ENCODE measurements around the gene FOXRED2.

FOXRED2 gene

DNA sequence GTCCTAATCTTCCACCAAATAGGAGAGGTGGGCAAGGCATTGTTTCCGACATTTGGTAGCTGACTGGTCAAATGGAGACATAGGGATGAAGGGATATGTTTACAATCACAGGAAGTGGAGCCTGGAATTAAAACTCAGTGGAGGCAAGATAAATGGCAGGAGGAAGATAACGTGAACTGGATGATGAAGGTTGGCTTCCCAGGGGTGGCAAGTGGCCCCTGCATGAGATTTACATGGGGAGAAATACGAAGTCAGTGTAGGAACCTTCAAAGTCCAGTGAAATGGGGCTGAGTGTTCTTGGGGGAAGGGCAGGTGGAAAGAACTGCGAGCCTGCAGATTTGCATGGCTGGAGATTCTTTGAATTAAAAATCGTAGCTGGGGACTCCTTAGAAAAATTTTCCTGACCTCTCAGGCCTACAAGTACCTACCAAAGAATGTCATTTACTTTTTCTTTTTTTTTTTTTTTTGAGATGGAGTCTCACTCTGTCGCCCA lies 724 bp upstream of the FOXRED2 start:
- no peak overlapping the region for H2BK5ac ChIP-seq (ENCODE audit: low read length)

DNA sequence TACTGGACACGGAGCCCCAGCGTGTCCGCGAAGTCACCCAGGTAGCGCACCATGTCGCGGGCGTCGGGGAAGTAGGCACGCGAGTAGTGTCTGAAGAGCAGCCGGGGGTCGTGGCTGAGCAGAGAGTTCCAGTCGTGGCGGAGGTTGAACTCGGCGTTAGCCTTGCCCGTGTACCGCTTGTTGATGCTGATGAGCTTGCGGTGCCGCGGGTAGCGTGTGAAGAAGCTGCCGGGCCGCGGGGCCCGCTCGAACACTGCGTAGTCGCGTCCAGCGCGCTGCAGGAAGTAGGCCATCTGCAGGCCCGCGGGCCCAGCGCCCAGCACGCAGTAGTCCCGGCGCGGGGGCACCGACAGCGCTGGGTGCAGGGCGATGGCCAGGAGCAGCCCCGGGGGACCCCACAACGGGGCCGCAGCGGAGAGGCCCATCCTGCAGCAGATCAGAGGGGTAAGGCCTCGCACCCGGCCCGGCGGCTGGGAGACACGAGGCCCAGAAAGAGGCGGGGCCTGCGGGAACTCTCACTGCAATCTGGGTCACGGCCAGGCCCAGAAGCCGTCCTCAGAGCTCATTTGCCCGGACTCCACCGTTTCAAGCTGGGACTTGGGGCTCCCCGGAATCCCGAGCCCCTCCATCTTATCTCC lies 723 bp downstream of the FOXRED2 start:
- no peak overlapping the region for H3K4ac ChIP-seq (ENCODE audit: low read depth, low read length)
- no peak overlapping the region for H2AK5ac ChIP-seq (ENCODE audit: low read length)
- peak overlapping the region; percentile 41 for H3K9ac ChIP-seq (ENCODE audit: low read length)
- no CpG with 5 or more reads among the region's 60 CpGs for WGBS (ENCODE audit: extremely low coverage, insufficient coverage, low lambda C conversion rate)
- no peaks in the 10 kb centered on the region for H3K4me1 ChIP-seq (ENCODE audit: control insufficient read depth, low read depth, low read length)
- no peak overlapping the region for H3K27ac ChIP-seq (ENCODE audit: low read depth, low read length)
- H4K8ac ChIP-seq (ENCODE audit: low read depth, low read length) = no peak overlapping the region
- no peaks in the 10 kb centered on the region for H3K27me3 ChIP-seq (ENCODE audit: insufficient read depth, low read length, poor library complexity)
- DNase-seq = no peak
- no peak overlapping the region for H2BK15ac ChIP-seq (replicated peaks; ENCODE audit: low read depth)
- H4K5ac ChIP-seq (ENCODE audit: low read length) = peak overlapping the region; percentile 87
- H3K79me1 ChIP-seq (ENCODE audit: low read length) = no peaks in the 10 kb centered on the region
- H3K4me2 ChIP-seq (ENCODE audit: low read length) = no peak overlapping the region
- no peak overlapping the region for H2BK120ac ChIP-seq (ENCODE audit: low read depth, low read length)
- H3K36me3 ChIP-seq (ENCODE audit: control insufficient read depth, insufficient read depth, low read length) = peaks cover 8% of the 10 kb centered on the region
- H3K79me2 ChIP-seq (ENCODE audit: control insufficient read depth, insufficient read depth, low read length) = no peaks in the 10 kb centered on the region
- H3K4me3 ChIP-seq (ENCODE audit: low read length) = no peak overlapping the region
- H2BK5ac ChIP-seq (ENCODE audit: low read length) = no peak overlapping the region
- no peak overlapping the region for H3K23ac ChIP-seq (ENCODE audit: low read length)
- H3K56ac ChIP-seq (ENCODE audit: low read length) = peak overlapping the region; percentile 71
- H3K18ac ChIP-seq (ENCODE audit: low read length) = peak overlapping the region; percentile 19

More for the DNA sequence above, 724 bp upstream of the FOXRED2 start:
- no peak overlapping the region for H3K27ac ChIP-seq (ENCODE audit: low read depth, low read length)
- no peaks in the 10 kb centered on the region for H3K27me3 ChIP-seq (ENCODE audit: insufficient read depth, low read length, poor library complexity)
- H3K4me1 ChIP-seq (ENCODE audit: control insufficient read depth, low read depth, low read length) = no peaks in the 10 kb centered on the region
- no CpG with 5 or more reads among the region's 6 CpGs for WGBS (ENCODE audit: extremely low coverage, insufficient coverage, low lambda C conversion rate)
- H3K18ac ChIP-seq (ENCODE audit: low read length) = no peak overlapping the region
- H4K5ac ChIP-seq (ENCODE audit: low read length) = no peak overlapping the region
- no peak overlapping the region for H3K4me3 ChIP-seq (ENCODE audit: low read length)
- H3K56ac ChIP-seq (ENCODE audit: low read length) = no peak overlapping the region
- H2AK5ac ChIP-seq (ENCODE audit: low read length) = no peak overlapping the region
- H3K36me3 ChIP-seq (ENCODE audit: control insufficient read depth, insufficient read depth, low read length) = peaks cover 13% of the 10 kb centered on the region
- no peak overlapping the region for H3K4me2 ChIP-seq (ENCODE audit: low read length)
- no peaks in the 10 kb centered on the region for H3K79me1 ChIP-seq (ENCODE audit: low read length)
- no peak overlapping the region for H4K8ac ChIP-seq (ENCODE audit: low read depth, low read length)
- H3K4ac ChIP-seq (ENCODE audit: low read depth, low read length) = no peak overlapping the region
- no peaks in the 10 kb centered on the region for H3K79me2 ChIP-seq (ENCODE audit: control insufficient read depth, insufficient read depth, low read length)
- no peak overlapping the region for H2BK120ac ChIP-seq (ENCODE audit: low read depth, low read length)
- H3K9ac ChIP-seq (ENCODE audit: low read length) = no peak overlapping the region
- no peak overlapping the region for H3K23ac ChIP-seq (ENCODE audit: low read length)
- H2BK15ac ChIP-seq (replicated peaks; ENCODE audit: low read depth) = no peak overlapping the region
- peak; percentile 72 for DNase-seq

DNA sequence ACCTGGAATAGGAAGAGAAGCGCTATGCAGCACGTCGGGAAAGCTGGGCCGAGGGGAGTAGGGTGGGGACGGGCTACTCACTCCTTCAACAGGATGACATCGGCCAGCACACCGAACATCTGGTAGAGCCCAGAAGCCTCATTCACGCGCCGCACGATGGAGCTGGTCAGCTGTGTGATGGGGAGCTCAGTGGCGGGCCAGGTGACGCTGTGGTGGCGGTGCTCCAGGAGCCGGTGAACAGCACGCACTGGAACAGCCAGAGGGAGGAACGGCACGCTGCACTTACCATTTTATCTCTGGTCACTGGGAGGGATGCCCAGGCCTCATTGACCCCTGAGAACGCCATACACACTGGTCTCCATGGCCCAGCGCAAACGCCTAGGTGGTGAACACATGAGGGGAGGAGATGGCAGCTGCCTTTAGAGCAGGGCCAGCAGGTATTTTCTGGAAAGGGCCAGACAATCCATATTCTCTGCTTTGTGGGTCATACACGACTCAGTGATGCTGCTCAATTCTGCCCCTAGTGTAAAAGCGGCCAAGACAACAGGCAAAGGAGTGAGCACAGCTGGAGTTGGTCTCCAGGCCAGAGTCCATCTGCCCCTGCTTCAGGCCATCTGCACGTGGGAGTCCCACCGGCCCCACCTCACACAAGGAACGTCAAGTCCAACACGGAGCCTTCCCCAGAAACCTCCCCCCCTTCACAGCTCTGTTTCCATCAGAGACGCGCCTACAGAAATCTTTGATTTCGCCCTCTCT lies 8.8 kb downstream of the FOXRED2 start:
- Histone ChIP-seq H4K8ac (ENCODE audit: low read depth, low read length) (no peak overlapping the region), H3K4me3 (ENCODE audit: low read length) (no peak overlapping the region), H2AK5ac (ENCODE audit: low read length) (no peak overlapping the region), H4K5ac (ENCODE audit: low read length) (no peak overlapping the region), H3K4me1 (ENCODE audit: control insufficient read depth, low read depth, low read length) (no peaks in the 10 kb centered on the region), H3K36me3 (ENCODE audit: control insufficient read depth, insufficient read depth, low read length) (no peaks in the 10 kb centered on the region), H2BK120ac (ENCODE audit: low read depth, low read length) (no peak overlapping the region), H3K79me2 (ENCODE audit: control insufficient read depth, insufficient read depth, low read length) (no peaks in the 10 kb centered on the region), H3K27me3 (ENCODE audit: insufficient read depth, low read length, poor library complexity) (no peaks in the 10 kb centered on the region), H2BK5ac (ENCODE audit: low read length) (no peak overlapping the region), H3K9ac (ENCODE audit: low read length) (no peak overlapping the region), H3K56ac (ENCODE audit: low read length) (no peak overlapping the region), H2BK15ac (replicated peaks; ENCODE audit: low read depth) (no peak overlapping the region), H3K27ac (ENCODE audit: low read depth, low read length) (no peak overlapping the region), H3K79me1 (ENCODE audit: low read length) (no peaks in the 10 kb centered on the region), H3K4ac (ENCODE audit: low read depth, low read length) (no peak overlapping the region), H3K4me2 (ENCODE audit: low read length) (no peak overlapping the region), H3K18ac (ENCODE audit: low read length) (no peak overlapping the region), H3K23ac (ENCODE audit: low read length) (no peak overlapping the region)
- no CpG with 5 or more reads among the region's 30 CpGs for WGBS (ENCODE audit: extremely low coverage, insufficient coverage, low lambda C conversion rate)
- DNase-seq = peak; percentile 36

DNA sequence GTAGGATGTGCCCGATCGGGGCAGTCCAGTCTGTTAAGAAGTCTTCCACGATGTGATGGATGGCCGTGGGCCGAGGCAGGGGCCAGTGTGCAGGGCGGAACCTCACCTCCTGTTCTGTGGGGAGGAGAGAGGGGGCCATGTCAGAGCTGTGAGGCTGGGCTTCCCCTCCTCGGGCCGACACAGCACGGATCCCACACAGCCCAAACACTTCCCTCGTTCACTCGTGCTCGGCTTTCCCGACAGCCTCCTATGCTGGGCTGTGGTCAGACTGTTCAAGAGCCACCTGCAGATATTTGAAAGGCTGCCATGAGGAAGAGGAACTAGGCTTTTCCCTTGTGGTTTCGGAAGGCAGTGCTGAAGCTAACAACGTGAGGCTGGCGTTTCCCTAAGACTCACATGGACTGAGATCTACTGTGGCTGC lies 13.1 kb downstream of the FOXRED2 start:
- no peak overlapping the region for H3K27ac ChIP-seq (ENCODE audit: low read depth, low read length)
- H3K56ac ChIP-seq (ENCODE audit: low read length) = no peak overlapping the region
- H3K4me3 ChIP-seq (ENCODE audit: low read length) = no peak overlapping the region
- H3K4me1 ChIP-seq (ENCODE audit: control insufficient read depth, low read depth, low read length) = no peaks in the 10 kb centered on the region
- H3K9ac ChIP-seq (ENCODE audit: low read length) = no peak overlapping the region
- H2BK120ac ChIP-seq (ENCODE audit: low read depth, low read length) = no peak overlapping the region
- H2BK15ac ChIP-seq (replicated peaks; ENCODE audit: low read depth) = no peak overlapping the region
- no peaks in the 10 kb centered on the region for H3K79me1 ChIP-seq (ENCODE audit: low read length)
- H3K23ac ChIP-seq (ENCODE audit: low read length) = no peak overlapping the region
- no peak overlapping the region for H3K18ac ChIP-seq (ENCODE audit: low read length)
- no peak overlapping the region for H4K5ac ChIP-seq (ENCODE audit: low read length)
- no CpG with 5 or more reads among the region's 16 CpGs for WGBS (ENCODE audit: extremely low coverage, insufficient coverage, low lambda C conversion rate)
- no peaks in the 10 kb centered on the region for H3K27me3 ChIP-seq (ENCODE audit: insufficient read depth, low read length, poor library complexity)
- DNase-seq = no peak
- H3K4ac ChIP-seq (ENCODE audit: low read depth, low read length) = no peak overlapping the region
- H2AK5ac ChIP-seq (ENCODE audit: low read length) = no peak overlapping the region
- no peaks in the 10 kb centered on the region for H3K36me3 ChIP-seq (ENCODE audit: control insufficient read depth, insufficient read depth, low read length)
- H2BK5ac ChIP-seq (ENCODE audit: low read length) = no peak overlapping the region
- H4K8ac ChIP-seq (ENCODE audit: low read depth, low read length) = no peak overlapping the region
- no peaks in the 10 kb centered on the region for H3K79me2 ChIP-seq (ENCODE audit: control insufficient read depth, insufficient read depth, low read length)
- no peak overlapping the region for H3K4me2 ChIP-seq (ENCODE audit: low read length)

DNA sequence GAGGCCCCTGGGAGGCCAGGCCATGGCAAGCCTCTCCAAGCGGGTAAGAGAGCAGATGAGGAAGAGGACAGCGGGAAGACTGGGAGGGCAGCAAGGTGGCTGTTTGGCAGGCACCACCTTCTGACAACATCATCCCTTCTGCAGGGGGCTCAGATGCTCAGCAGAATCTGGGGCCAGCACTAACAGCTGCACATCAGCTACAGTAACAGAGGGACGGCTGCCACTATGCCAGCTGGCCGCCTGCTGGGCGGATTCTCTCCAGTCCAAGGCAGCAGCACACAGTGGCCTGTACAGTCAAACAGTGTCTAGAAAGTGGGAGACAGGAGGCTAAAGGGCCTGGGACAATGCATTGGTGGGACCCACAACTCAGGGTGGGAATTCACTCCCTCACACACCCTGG lies 14.7 kb downstream of the FOXRED2 start:
- no peak overlapping the region for H3K4me2 ChIP-seq (ENCODE audit: low read length)
- H2BK5ac ChIP-seq (ENCODE audit: low read length) = no peak overlapping the region
- H2BK120ac ChIP-seq (ENCODE audit: low read depth, low read length) = no peak overlapping the region
- no peak overlapping the region for H3K23ac ChIP-seq (ENCODE audit: low read length)
- no peak overlapping the region for H3K9ac ChIP-seq (ENCODE audit: low read length)
- H4K5ac ChIP-seq (ENCODE audit: low read length) = no peak overlapping the region
- no peak for DNase-seq
- H3K79me1 ChIP-seq (ENCODE audit: low read length) = no peaks in the 10 kb centered on the region
- H2BK15ac ChIP-seq (replicated peaks; ENCODE audit: low read depth) = no peak overlapping the region
- no peaks in the 10 kb centered on the region for H3K79me2 ChIP-seq (ENCODE audit: control insufficient read depth, insufficient read depth, low read length)
- no peak overlapping the region for H2AK5ac ChIP-seq (ENCODE audit: low read length)
- H3K56ac ChIP-seq (ENCODE audit: low read length) = no peak overlapping the region
- no peak overlapping the region for H3K27ac ChIP-seq (ENCODE audit: low read depth, low read length)
- H3K27me3 ChIP-seq (ENCODE audit: insufficient read depth, low read length, poor library complexity) = no peaks in the 10 kb centered on the region
- no peak overlapping the region for H3K18ac ChIP-seq (ENCODE audit: low read length)
- no peak overlapping the region for H4K8ac ChIP-seq (ENCODE audit: low read depth, low read length)
- no peaks in the 10 kb centered on the region for H3K4me1 ChIP-seq (ENCODE audit: control insufficient read depth, low read depth, low read length)
- no peak overlapping the region for H3K4ac ChIP-seq (ENCODE audit: low read depth, low read length)
- no peak overlapping the region for H3K4me3 ChIP-seq (ENCODE audit: low read length)
- H3K36me3 ChIP-seq (ENCODE audit: control insufficient read depth, insufficient read depth, low read length) = no peaks in the 10 kb centered on the region
- WGBS (ENCODE audit: extremely low coverage, insufficient coverage, low lambda C conversion rate) = no CpG with 5 or more reads among the region's 5 CpGs
